Hepatocyte (in vitro differentiated cells): ENCODE results near the gene ADSL. TPM values are rescaled to one million over a fixed set of nuclear protein-coding genes. Genes with fewer than 3 reads are reported as not detected.

Source experiments
- DNase-seq: peaks from one replicate; pipeline ENCODE4 v3.0.0-alpha.2; 2016; ENCODE audit warnings: low spot score
- H2AFZ ChIP-seq: fragments of 200-600 bp; sonication (generic); 2 replicates; pipeline ENCODE4 v1.6.0; 2016; ENCODE audit warnings: antibody characterized with exemption, mild to moderate bottlenecking
- H3K27ac ChIP-seq: fragments of 200-600 bp; sonication (generic); 2 replicates; pipeline ENCODE4 v1.5.1; 2016; ENCODE audit warnings: mild to moderate bottlenecking
- H3K27me3 ChIP-seq: fragments of 200-600 bp; sonication (generic); 2 replicates; pipeline ENCODE4 v1.6.1; 2016
- H3K36me3 ChIP-seq: fragments of 200-600 bp; sonication (generic); replicated peaks from 2 replicates; pipeline ENCODE4 v1.5.1; 2016; ENCODE audit warnings: low read depth; ENCODE audit not compliant: insufficient read depth
- H3K4me1 ChIP-seq: fragments of 200-600 bp; sonication (generic); 2 replicates; pipeline ENCODE4 v1.5.1; 2016; ENCODE audit warnings: mild to moderate bottlenecking, moderate library complexity; ENCODE audit not compliant: insufficient read depth
- H3K4me2 ChIP-seq: fragments of 200-600 bp; sonication (generic); 2 replicates; pipeline ENCODE4 v1.6.0; 2016
- H3K4me3 ChIP-seq: fragments of 200-600 bp; sonication (generic); 2 replicates; pipeline ENCODE4 v1.5.1; 2016; ENCODE audit warnings: mild to moderate bottlenecking
- H3K79me2 ChIP-seq: fragments of 200-600 bp; sonication (generic); 2 replicates; pipeline ENCODE4 v1.6.0; 2017; ENCODE audit warnings: mild to moderate bottlenecking
- H3K9me2 ChIP-seq: fragments of 200-600 bp; sonication (generic); replicated peaks from 2 replicates; pipeline ENCODE4 v1.6.0; 2017; ENCODE audit warnings: mild to moderate bottlenecking; ENCODE audit not compliant: insufficient read depth
- H3K9me3 ChIP-seq: fragments of 200-600 bp; sonication (generic); 2 replicates; pipeline ENCODE4 v1.5.1; 2016; ENCODE audit warnings: low read depth, mild to moderate bottlenecking
- H4K20me1 ChIP-seq: fragments of 200-600 bp; sonication (generic); 2 replicates; pipeline ENCODE4 v1.6.0; 2016; ENCODE audit warnings: mild to moderate bottlenecking; ENCODE audit not compliant: insufficient read depth, poor library complexity, severe bottlenecking
- CTCF ChIP-seq: fragments of 200-600 bp; sonication (generic); IDR thresholded peaks from 2 replicates; pipeline ENCODE4 v1.5.1; 2016; ENCODE audit warnings: antibody characterized with exemption, mild to moderate bottlenecking; ENCODE audit not compliant: poor library complexity
- EZH2 ChIP-seq: fragments of 200-600 bp; sonication (generic); IDR thresholded peaks from 2 replicates; pipeline ENCODE4 v1.6.1; 2016; ENCODE audit warnings: antibody characterized with exemption, mild to moderate bottlenecking, borderline replicate concordance
- EZH2phosphoT487 ChIP-seq: fragments of 200-600 bp; sonication (generic); IDR thresholded peaks from one replicate; pipeline ENCODE4 v1.6.1; 2018; ENCODE audit warnings: antibody characterized with exemption, mild to moderate bottlenecking, low read depth, moderate library complexity; ENCODE audit not compliant: unreplicated experiment, severe bottlenecking
- WGBS: methylation state at CpG from one replicate; pipeline ENCODE4 v1.1.6; 2016; ENCODE audit warnings: low lambda C conversion rate; ENCODE audit errors: missing lambda C conversion rate; 5-methylcytosine and 5-hydroxymethylcytosine counted together
- polyA plus RNA-seq: library from polyadenylated mRNA; unstranded; fragments of >200 nt; fragmentation: Nextera tagmentation; extraction: Ambion mirVana; gene quantifications from 2 replicates; pipeline ENCODE4 v1.2.1, GENCODE V29; 2016
- total RNA-seq: library from RNA; depleted of rRNA; stranded (reverse); fragments of >200 nt; gene quantifications from 2 replicates; pipeline ENCODE4 v1.2.3, GENCODE V29; 2014

Gene ADSL
- total and polyA plus RNA-seq, 2 experiments from 2014 or later: 54.8 to 81.8 TPM

- no peak for TF ChIP-seq EZH2
- no peak for TF ChIP-seq EZH2phosphoT487
- no peak for TF ChIP-seq CTCF
- H3K36me3 ChIP-seq: no peaks in the 10 kb centered on the region
These were observed 53.9 kb downstream of the ADSL start for GRCh38 chr22:40400159-40400558.

GRCh38 chr22:40401532-40401931, 55.2 kb downstream of the ADSL start:
- Histone ChIP-seq H3K4me2 (no peak overlapping the region), H3K9me2 (no peaks in the 10 kb centered on the region), H2AFZ (no peak overlapping the region), H3K27ac (no peak overlapping the region), H3K9me3 (no peaks in the 10 kb centered on the region), H3K79me2 (peaks cover 12% of the 10 kb centered on the region), H3K36me3 (no peaks in the 10 kb centered on the region), H3K4me3 (no peak overlapping the region), H3K27me3 (no peaks in the 10 kb centered on the region), H3K4me1 (peaks cover 4% of the 10 kb centered on the region), H4K20me1 (no peaks in the 10 kb centered on the region)
- 97% methylated on average over 4 of the region's 4 CpGs for WGBS
- DNase-seq: no peak
- TF ChIP-seq CTCF (no peak), EZH2 (no peak), EZH2phosphoT487 (no peak)

More at GRCh38 chr22:40400159-40400558, 53.9 kb downstream of the ADSL start:
- Histone ChIP-seq H3K9me2 (no peaks in the 10 kb centered on the region), H2AFZ (no peak overlapping the region), H3K27me3 (no peaks in the 10 kb centered on the region), H3K4me1 (peaks cover 5% of the 10 kb centered on the region), H3K79me2 (peaks cover 16% of the 10 kb centered on the region), H3K9me3 (no peaks in the 10 kb centered on the region), H3K4me3 (no peak overlapping the region), H3K27ac (no peak overlapping the region), H3K4me2 (no peak overlapping the region), H4K20me1 (no peaks in the 10 kb centered on the region)
- DNase-seq: no peak
- WGBS: 95% methylated on average over 15 of the region's 15 CpGs

- WGBS: over 99% methylated on average over 8 of the region's 8 CpGs
- H3K36me3 ChIP-seq: no peaks in the 10 kb centered on the region
- no peak for DNase-seq
These were observed 55.7 kb downstream of the ADSL start for GRCh38 chr22:40401981-40402406.

More at GRCh38 chr22:40401981-40402406, 55.7 kb downstream of the ADSL start:
- TF ChIP-seq EZH2: no peak
- no peak for TF ChIP-seq CTCF
- no peak for TF ChIP-seq EZH2phosphoT487
- H3K9me3 ChIP-seq: no peaks in the 10 kb centered on the region
- H3K4me2 ChIP-seq: no peak overlapping the region
- H3K4me3 ChIP-seq: no peak overlapping the region
- no peaks in the 10 kb centered on the region for H4K20me1 ChIP-seq
- H2AFZ ChIP-seq: no peak overlapping the region
- no peaks in the 10 kb centered on the region for H3K27me3 ChIP-seq
- no peaks in the 10 kb centered on the region for H3K4me1 ChIP-seq
- no peak overlapping the region for H3K27ac ChIP-seq
- peaks cover 12% of the 10 kb centered on the region for H3K79me2 ChIP-seq
- H3K9me2 ChIP-seq: no peaks in the 10 kb centered on the region
